Peyer's patch (tissue), 4 donors: ENCODE measurements around the gene NLRP6.

Source experiments
- POLR2A ChIP-seq, 2 donors: fragments of 450-650 bp; IDR thresholded peaks; one replicate each; pipeline ENCODE4 v1.5.1; 2017; ENCODE audit warnings: antibody characterized with exemption in 2 of 2, mild to moderate bottlenecking in 2 of 2, moderate library complexity in 2 of 2
- TF ChIP-seq, protein P1 (sequence below), 6 experiments: fragments of 450-650 bp in 4 of 6; fragments of 200-600 bp in 2 of 6; sonication (generic) in 1 of 6; IDR thresholded peaks; one replicate each; pipeline ENCODE4 v1.5.1; 2017 to 2019; ENCODE audit warnings: antibody characterized with exemption in 6 of 6, mild to moderate bottlenecking in 3 of 6, moderate library complexity in 1 of 6

DNA sequence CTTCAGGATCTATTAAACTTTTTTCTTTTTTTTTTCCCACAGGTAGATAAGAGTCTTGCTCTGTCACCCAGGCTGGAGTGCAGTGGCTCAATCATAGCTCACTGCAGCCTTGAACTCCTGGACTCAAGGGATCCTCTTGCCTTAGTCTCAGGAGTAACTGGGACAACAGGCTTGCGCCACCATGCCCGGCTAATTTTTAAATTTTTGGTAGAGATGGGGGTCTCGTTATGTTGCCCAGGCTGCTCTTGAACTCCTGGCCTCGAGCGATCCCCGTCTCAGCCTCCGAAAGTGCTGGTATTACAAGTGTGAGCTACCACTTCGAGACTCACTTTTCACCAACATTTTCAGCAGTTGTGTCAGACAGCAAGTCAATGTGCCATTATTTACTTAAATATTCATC lies 43.0 kb upstream of the NLRP6 start:
- TF ChIP-seq, protein P1, sequence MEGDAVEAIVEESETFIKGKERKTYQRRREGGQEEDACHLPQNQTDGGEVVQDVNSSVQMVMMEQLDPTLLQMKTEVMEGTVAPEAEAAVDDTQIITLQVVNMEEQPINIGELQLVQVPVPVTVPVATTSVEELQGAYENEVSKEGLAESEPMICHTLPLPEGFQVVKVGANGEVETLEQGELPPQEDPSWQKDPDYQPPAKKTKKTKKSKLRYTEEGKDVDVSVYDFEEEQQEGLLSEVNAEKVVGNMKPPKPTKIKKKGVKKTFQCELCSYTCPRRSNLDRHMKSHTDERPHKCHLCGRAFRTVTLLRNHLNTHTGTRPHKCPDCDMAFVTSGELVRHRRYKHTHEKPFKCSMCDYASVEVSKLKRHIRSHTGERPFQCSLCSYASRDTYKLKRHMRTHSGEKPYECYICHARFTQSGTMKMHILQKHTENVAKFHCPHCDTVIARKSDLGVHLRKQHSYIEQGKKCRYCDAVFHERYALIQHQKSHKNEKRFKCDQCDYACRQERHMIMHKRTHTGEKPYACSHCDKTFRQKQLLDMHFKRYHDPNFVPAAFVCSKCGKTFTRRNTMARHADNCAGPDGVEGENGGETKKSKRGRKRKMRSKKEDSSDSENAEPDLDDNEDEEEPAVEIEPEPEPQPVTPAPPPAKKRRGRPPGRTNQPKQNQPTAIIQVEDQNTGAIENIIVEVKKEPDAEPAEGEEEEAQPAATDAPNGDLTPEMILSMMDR (IDR thresholded peaks at IDR 0.05), result no peak
- TF ChIP-seq POLR2A (IDR thresholded peaks at IDR 0.05), result no peak
